H9 (cell line): ENCODE measurements around the gene HERPUD2. TPM values are rescaled to one million over a fixed set of nuclear protein-coding genes. Genes with fewer than 3 reads are reported as not detected.
A peak's percentile ranks its signal among the peaks of the same experiment; 100 is the strongest.
"Not testable (repeated sequence)": the region's sequence is repeated elsewhere in the genome, so short reads cannot be mapped to it uniquely, and the experiment has no call there.

Source experiments
- DNase-seq: peaks from one replicate; pipeline ENCODE4 v3.0.0-alpha.2; 2017
- H2AFZ ChIP-seq: one replicate; pipeline ENCODE4 v1.6.1; 2013; ENCODE audit warnings: mild to moderate bottlenecking, low read length, control low read depth, moderate library complexity
- H2AK5ac ChIP-seq: 2 replicates; pipeline ENCODE4 v1.6.1; 2013; ENCODE audit warnings: low read length, control low read depth, mixed read lengths; ENCODE audit not compliant: insufficient read length
- H2BK120ac ChIP-seq: one replicate; pipeline ENCODE4 v1.6.1; 2013; ENCODE audit warnings: low read depth, mild to moderate bottlenecking, low read length, control low read depth, inconsistent platforms; ENCODE audit not compliant: poor library complexity, severe bottlenecking
- H2BK12ac ChIP-seq: 2 replicates; pipeline ENCODE4 v1.6.1; 2013; ENCODE audit warnings: low read length, control low read depth, mixed read lengths, low read depth; ENCODE audit not compliant: insufficient read length
- H2BK15ac ChIP-seq: 2 replicates; pipeline ENCODE4 v1.6.1; 2013; ENCODE audit warnings: low read depth, low read length, control low read depth
- H2BK20ac ChIP-seq: one replicate; pipeline ENCODE4 v1.6.1; 2013; ENCODE audit warnings: low read depth, mild to moderate bottlenecking, low read length, control low read depth, inconsistent platforms; ENCODE audit not compliant: poor library complexity, severe bottlenecking
- H2BK5ac ChIP-seq: 2 replicates; pipeline ENCODE4 v1.6.1; 2013; ENCODE audit warnings: low read length, control low read depth, mixed read lengths; ENCODE audit not compliant: insufficient read length
- H3K14ac ChIP-seq: 2 replicates; pipeline ENCODE4 v1.6.1; 2013; ENCODE audit warnings: low read length, control low read depth; ENCODE audit not compliant: insufficient read depth
- H3K18ac ChIP-seq: 2 replicates; pipeline ENCODE4 v1.6.1; 2013; ENCODE audit warnings: low read depth, mild to moderate bottlenecking, mixed read lengths, low read length, control low read depth; ENCODE audit not compliant: insufficient read length
- H3K23ac ChIP-seq: 2 replicates; pipeline ENCODE4 v1.6.1; 2013; ENCODE audit warnings: low read length, control low read depth, mixed read lengths, low read depth; ENCODE audit not compliant: insufficient read length
- H3K23me2 ChIP-seq: 2 replicates; pipeline ENCODE4 v1.6.1; 2013; ENCODE audit warnings: low read depth, mild to moderate bottlenecking, mixed read lengths, low read length, control low read depth; ENCODE audit not compliant: insufficient read length, poor library complexity, severe bottlenecking
- H3K27ac ChIP-seq: 2 replicates; pipeline ENCODE4 v1.5.1; 2013; ENCODE audit warnings: low read length, control low read depth, mixed read lengths, low read depth; ENCODE audit not compliant: insufficient read length
- H3K27me3 ChIP-seq: 2 replicates; pipeline ENCODE4 v1.6.1; 2013; ENCODE audit warnings: low read length, control low read depth, inconsistent platforms; ENCODE audit not compliant: insufficient read depth
- H3K4ac ChIP-seq: 2 replicates; pipeline ENCODE4 v1.6.1; 2013; ENCODE audit warnings: low read depth, mild to moderate bottlenecking, control low read depth, inconsistent platforms, low read length, moderate library complexity
- H3K4me1 ChIP-seq: 2 replicates; pipeline ENCODE4 v1.6.1; 2013; ENCODE audit warnings: low read length, control low read depth, inconsistent platforms; ENCODE audit not compliant: insufficient read depth
- H3K4me2 ChIP-seq: 2 replicates; pipeline ENCODE4 v1.6.1; 2013; ENCODE audit warnings: low read length, control low read depth, mixed read lengths; ENCODE audit not compliant: insufficient read length, insufficient read depth
- H3K56ac ChIP-seq: 2 replicates; pipeline ENCODE4 v1.6.1; 2013; ENCODE audit warnings: low read depth, mild to moderate bottlenecking, mixed read lengths, low read length, control low read depth; ENCODE audit not compliant: insufficient read length
- H3K79me1 ChIP-seq: 2 replicates; pipeline ENCODE4 v1.6.1; 2013; ENCODE audit warnings: low read depth, mild to moderate bottlenecking, moderate library complexity, low read length, control low read depth, inconsistent platforms; ENCODE audit not compliant: insufficient read depth, poor library complexity, severe bottlenecking
- H3K79me2 ChIP-seq: 2 replicates; pipeline ENCODE4 v1.6.1; 2013; ENCODE audit warnings: low read length, control low read depth, inconsistent platforms; ENCODE audit not compliant: insufficient read depth
- H3K9ac ChIP-seq: 2 replicates; pipeline ENCODE4 v1.6.1; 2013; ENCODE audit warnings: low read length, control low read depth, mixed read lengths; ENCODE audit not compliant: insufficient read length; ENCODE audit errors: extremely low read depth
- H3K9me3 ChIP-seq: one replicate; pipeline ENCODE4 v1.6.1; 2013; ENCODE audit warnings: low read depth, low read length, inconsistent platforms; ENCODE audit not compliant: control insufficient read depth
- H3T11ph ChIP-seq: one replicate; pipeline ENCODE4 v1.6.1; 2013; ENCODE audit warnings: mild to moderate bottlenecking, low read length, control low read depth, inconsistent platforms
- H4K20me1 ChIP-seq: one replicate; pipeline ENCODE4 v1.6.1; 2013; ENCODE audit not compliant: control insufficient read depth, insufficient read length, insufficient read depth
- H4K5ac ChIP-seq: 2 replicates; pipeline ENCODE4 v1.6.1; 2013; ENCODE audit warnings: low read depth, mild to moderate bottlenecking, mixed read lengths, low read length, control low read depth; ENCODE audit not compliant: insufficient read length
- H4K8ac ChIP-seq: replicated peaks from 2 replicates; pipeline ENCODE4 v1.6.1; 2013; ENCODE audit warnings: low read length, control low read depth, mixed read lengths, low read depth; ENCODE audit not compliant: insufficient read length
- H4K91ac ChIP-seq: 2 replicates; pipeline ENCODE4 v1.6.1; 2013; ENCODE audit warnings: low read depth, mild to moderate bottlenecking, moderate library complexity, mixed read lengths, low read length, control low read depth; ENCODE audit not compliant: insufficient read length
- H3K27ac Mint-ChIP-seq, 3 experiments: 2 replicates in 2 of 3; 3 replicates in 1 of 3; pipeline ENCODE4 v1.8.0; 2020 to 2021; ENCODE audit warnings: mixed read lengths in 3 of 3, mild to moderate bottlenecking in 1 of 3, moderate library complexity in 1 of 3
- H3K27me3 Mint-ChIP-seq: 2 replicates; pipeline ENCODE4 v1.8.0; 2021; ENCODE audit warnings: low read depth, mild to moderate bottlenecking, moderate library complexity, mixed read lengths
- H3K36me3 Mint-ChIP-seq, 3 experiments: 2 replicates in 2 of 3; 3 replicates in 1 of 3; pipeline ENCODE4 v1.8.0; 2020 to 2021; ENCODE audit warnings: low read depth in 3 of 3, mixed read lengths in 3 of 3; ENCODE audit not compliant: insufficient read depth in 1 of 3
- H3K4me1 Mint-ChIP-seq, 2 experiments: 2 replicates each; pipeline ENCODE4 v1.8.0; 2020; ENCODE audit warnings: mixed read lengths in 2 of 2
- H3K4me3 Mint-ChIP-seq, 2 experiments: 2 replicates in 1 of 2; 3 replicates in 1 of 2; pipeline ENCODE4 v1.8.0; 2020 to 2021; ENCODE audit warnings: mild to moderate bottlenecking in 2 of 2, mixed read lengths in 2 of 2, moderate library complexity in 1 of 2
- H3K9me3 Mint-ChIP-seq, 2 experiments: 2 replicates in 1 of 2; 3 replicates in 1 of 2; pipeline ENCODE4 v1.8.0; 2020; ENCODE audit warnings: mild to moderate bottlenecking in 2 of 2, mixed read lengths in 2 of 2, moderate library complexity in 1 of 2
- WGBS: extraction: QIAGEN DNeasy Blood & Tissue Kit; methylation state at CpG from one replicate; pipeline ENCODE4 v1.1.7; 2013; ENCODE audit warnings: missing lambda C conversion rate, low lambda C conversion rate, mixed read lengths; ENCODE audit not compliant: insufficient read length; ENCODE audit errors: extremely low coverage; 5-methylcytosine and 5-hydroxymethylcytosine counted together
- total RNA-seq: library from RNA; stranded (reverse); gene quantifications from 2 replicates; pipeline ENCODE4 v1.2.1, GENCODE V29; 2021
- TF ChIP-seq, protein P1 (sequence below): fragments of 200-600 bp; sonication (generic); conservative IDR thresholded peaks from 3 replicates; pipeline ENCODE4 v1.8.0; 2021; ENCODE audit warnings: antibody characterized with exemption, mild to moderate bottlenecking

Gene HERPUD2
- total RNA-seq, 1 experiment from 2014 or later: 17.0 TPM

DNA sequence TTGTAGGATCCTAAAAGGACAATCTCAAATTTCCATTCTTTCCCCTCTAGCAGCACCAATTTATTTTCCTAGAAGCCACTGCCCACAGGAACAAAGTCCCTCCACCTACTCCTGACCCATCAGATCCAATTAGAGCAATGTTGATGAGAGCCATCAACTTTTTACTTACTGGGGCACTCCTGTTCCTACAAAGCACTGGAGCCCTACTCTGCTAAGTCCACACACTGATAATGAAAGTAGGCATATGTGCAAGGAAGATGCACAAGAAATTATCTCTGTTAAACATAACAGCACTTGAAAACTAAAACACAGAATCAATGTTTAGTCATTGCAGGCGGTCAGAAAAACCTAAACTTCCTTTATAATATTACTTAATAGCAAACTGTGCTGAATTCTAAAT lies 3.6 kb downstream of the HERPUD2 start:
- DNase-seq: no peak
- H2BK15ac ChIP-seq: no peak overlapping the region
- TF ChIP-seq, protein P1, sequence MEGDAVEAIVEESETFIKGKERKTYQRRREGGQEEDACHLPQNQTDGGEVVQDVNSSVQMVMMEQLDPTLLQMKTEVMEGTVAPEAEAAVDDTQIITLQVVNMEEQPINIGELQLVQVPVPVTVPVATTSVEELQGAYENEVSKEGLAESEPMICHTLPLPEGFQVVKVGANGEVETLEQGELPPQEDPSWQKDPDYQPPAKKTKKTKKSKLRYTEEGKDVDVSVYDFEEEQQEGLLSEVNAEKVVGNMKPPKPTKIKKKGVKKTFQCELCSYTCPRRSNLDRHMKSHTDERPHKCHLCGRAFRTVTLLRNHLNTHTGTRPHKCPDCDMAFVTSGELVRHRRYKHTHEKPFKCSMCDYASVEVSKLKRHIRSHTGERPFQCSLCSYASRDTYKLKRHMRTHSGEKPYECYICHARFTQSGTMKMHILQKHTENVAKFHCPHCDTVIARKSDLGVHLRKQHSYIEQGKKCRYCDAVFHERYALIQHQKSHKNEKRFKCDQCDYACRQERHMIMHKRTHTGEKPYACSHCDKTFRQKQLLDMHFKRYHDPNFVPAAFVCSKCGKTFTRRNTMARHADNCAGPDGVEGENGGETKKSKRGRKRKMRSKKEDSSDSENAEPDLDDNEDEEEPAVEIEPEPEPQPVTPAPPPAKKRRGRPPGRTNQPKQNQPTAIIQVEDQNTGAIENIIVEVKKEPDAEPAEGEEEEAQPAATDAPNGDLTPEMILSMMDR: no peak
- H2AFZ ChIP-seq: no peak overlapping the region
- H4K20me1 ChIP-seq: no peaks in the 10 kb centered on the region
- H3K9me3 ChIP-seq: no peaks in the 10 kb centered on the region
- Mint-ChIP-seq H3K27ac (no peak overlapping the region), H3K27me3 (no peaks in the 10 kb centered on the region; the same call in 1 of the 2 replicates), H3K4me3 (peak overlapping the region in 1 of 2 experiments; percentile 4; a peak in 1 of 5 replicates), H3K4me1 (peaks cover 42% of the 10 kb centered on the region in 2 experiments), H3K9me3 (peaks cover 0 to 3% of the 10 kb centered on the region in 2 experiments; a peak in 1 of 5 replicates), H3K36me3 (peaks cover 3 to 29% (median 6%) of the 10 kb centered on the region in 3 experiments; a peak in 6 of 7 replicates)
- no peaks in the 10 kb centered on the region for H3K79me1 ChIP-seq
- no CpG with 5 or more reads among the region's 1 CpG for WGBS
- H2BK120ac ChIP-seq: no peak overlapping the region
- H3K23me2 ChIP-seq: peaks cover 14% of the 10 kb centered on the region
- no peak overlapping the region for H2BK5ac ChIP-seq
- H2BK20ac ChIP-seq: no peak overlapping the region
- no peaks in the 10 kb centered on the region; the same call in 1 of the 2 replicates for H3K79me2 ChIP-seq
- H3K56ac ChIP-seq: no peak overlapping the region
- no peak overlapping the region for H3K27ac ChIP-seq
- no peak overlapping the region for H3T11ph ChIP-seq
- H2BK12ac ChIP-seq: no peak overlapping the region
- H4K8ac ChIP-seq: no peak overlapping the region
- H3K4me2 ChIP-seq: no peak overlapping the region
- no peak overlapping the region for H3K18ac ChIP-seq
- no peak overlapping the region for H3K9ac ChIP-seq
- no peak overlapping the region for H3K23ac ChIP-seq
- H3K27me3 ChIP-seq: no peaks in the 10 kb centered on the region
- H2AK5ac ChIP-seq: no peak overlapping the region
- H4K91ac ChIP-seq: no peak overlapping the region
- H3K4me1 ChIP-seq: peaks cover 4% of the 10 kb centered on the region; the same call in 1 of the 2 replicates
- H3K4ac ChIP-seq: no peak overlapping the region
- no peak overlapping the region for H4K5ac ChIP-seq
- no peak overlapping the region for H3K14ac ChIP-seq

DNA sequence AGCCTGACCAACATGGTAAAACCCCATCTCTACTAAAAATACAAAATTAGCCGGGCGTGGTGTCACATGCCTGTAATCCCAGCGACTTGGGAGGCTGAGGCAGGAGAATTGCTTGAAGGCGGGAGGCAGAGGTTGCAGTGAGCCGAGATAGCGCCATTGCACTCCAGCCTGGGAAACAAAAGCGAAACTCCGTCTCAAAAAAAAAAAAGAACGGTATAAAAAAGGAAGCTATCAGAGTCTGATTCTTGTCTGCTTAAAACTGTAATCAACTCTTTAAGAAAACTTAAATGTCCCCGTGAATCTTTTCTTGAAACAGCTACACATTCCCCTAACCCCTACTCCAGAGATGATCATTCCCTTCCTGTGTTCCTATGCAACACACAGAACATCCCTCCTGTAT lies 4.3 kb downstream of the HERPUD2 start:
- not testable (repeated sequence) for H2AK5ac ChIP-seq, H3K18ac ChIP-seq, H3K4me1 ChIP-seq, H2BK20ac ChIP-seq, H3K56ac ChIP-seq, H4K91ac ChIP-seq, H4K5ac ChIP-seq, H3K23ac ChIP-seq, H2BK12ac ChIP-seq, H3K4me3 Mint-ChIP-seq, H2AFZ ChIP-seq, H3K9ac ChIP-seq, DNase-seq, H2BK120ac ChIP-seq, H3K14ac ChIP-seq, H3K79me1 ChIP-seq, H4K8ac ChIP-seq, H3K27ac ChIP-seq, H4K20me1 ChIP-seq, H3K4ac ChIP-seq, H3K27ac Mint-ChIP-seq, H3K4me2 ChIP-seq, H3K9me3 ChIP-seq, H3T11ph ChIP-seq, H3K79me2 ChIP-seq, H2BK15ac ChIP-seq, H3K27me3 ChIP-seq, H3K27me3 Mint-ChIP-seq, H3K9me3 Mint-ChIP-seq, H2BK5ac ChIP-seq
- WGBS: no CpG with 5 or more reads among the region's 10 CpGs
- H3K23me2 ChIP-seq: peaks cover 11% of the 10 kb centered on the region
- Mint-ChIP-seq H3K36me3 (peaks cover 1 to 27% (median 4%) of the 10 kb centered on the region in 3 experiments; a peak in 6 of 7 replicates), H3K4me1 (peaks cover 35 to 36% of the 10 kb centered on the region in 2 experiments)
